ENCODE measurements around the gene KRT80. TPM values are rescaled to one million over a fixed set of nuclear protein-coding genes. Genes with fewer than 3 reads are reported as not detected.

KRT80 gene
- polyA plus RNA-seq, 3 donors: 0.18 to 0.52 (median 0.37) TPM

- Histone ChIP-seq H2AFZ (ENCODE audit: insufficient read depth, low read depth, low read length, poor library complexity, severe bottlenecking) (no peak overlapping the region), H3K36me3 (replicated peaks in 1 of 2; ENCODE audit: control insufficient read depth in 1 of 2, insufficient read depth in 2 of 2, low read length in 2 of 2) (no peaks in the 10 kb centered on the region), H3K79me2 (ENCODE audit: insufficient read depth, low read length) (no peaks in the 10 kb centered on the region), H3K4me1 (ENCODE audit: control insufficient read depth in 1 of 2, insufficient read depth in 2 of 2, low read length in 2 of 2) (peaks cover 100% of the 10 kb centered on the region in 2 donors), H3K9ac (ENCODE audit: insufficient read depth, low read length, poor library complexity, severe bottlenecking) (peak overlapping the region; percentile 93), H3K4me3 (replicated peaks in 1 of 3; ENCODE audit: low read depth in 2 of 3, low read length in 3 of 3) (peak overlapping the region in 1 of 3 experiments; percentile 44), H4K20me1 (ENCODE audit: insufficient read depth, low read length) (no peaks in the 10 kb centered on the region), H3K4me2 (replicated peaks; ENCODE audit: extremely low read depth, low read length, poor library complexity, severe bottlenecking) (peak overlapping the region; percentile 55), H3K9me3 (replicated peaks in 1 of 2; ENCODE audit: control insufficient read depth in 1 of 2, insufficient read depth in 1 of 2, low read length in 2 of 2) (no peaks in the 10 kb centered on the region), H3K27me3 (ENCODE audit: control insufficient read depth in 2 of 2, insufficient read depth in 2 of 2, low read length in 2 of 2) (no peaks in the 10 kb centered on the region), H3K27ac (ENCODE audit: low read depth in 1 of 2, low read length in 2 of 2) (peak overlapping the region; percentile 98 to 100)
- peak; percentile 96 to 99 (median 98) for DNase-seq
- Mint-ChIP-seq H3K9me3 (peaks cover 0 to 2% (median 0%) of the 10 kb centered on the region in 7 donors), H3K36me3 (peaks cover 2 to 9% of the 10 kb centered on the region in 2 donors), H3K4me1 (peaks cover 99% of the 10 kb centered on the region), H3K4me3 (peak overlapping the region; percentile 4 to 71), H3K27ac (peak overlapping the region; percentile 97 to 100 (median 99)), H3K27me3 (ENCODE audit: low read depth in 3 of 3) (peaks cover 0 to 3% (median 1%) of the 10 kb centered on the region in 3 donors)
- no peak for TF ChIP-seq CTCF (IDR thresholded peaks at IDR 0.05)
- 100% methylated on average over 1 of the region's 11 CpGs for WGBS (ENCODE audit: insufficient coverage)
- intact Hi-C loops (cut with micrococcal nuclease): loop anchor here in 1 of 2 donors (10.0 kb wide), 1 partner anchor 313 kb away; the partner anchor contains the start of gene ANKRD33
Observed at GRCh38 chr12:52197371-52198231, 5.8 kb upstream of the KRT80 start.

- Histone ChIP-seq H3K4me1 (ENCODE audit: control insufficient read depth in 1 of 2, insufficient read depth in 2 of 2, low read length in 2 of 2) (peaks cover 100% of the 10 kb centered on the region in 2 donors), H4K20me1 (ENCODE audit: insufficient read depth, low read length) (no peaks in the 10 kb centered on the region), H3K27ac (ENCODE audit: low read depth in 1 of 2, low read length in 2 of 2) (peak overlapping the region in 1 of 2 donors; percentile 100), H2AFZ (ENCODE audit: insufficient read depth, low read depth, low read length, poor library complexity, severe bottlenecking) (peak overlapping the region; percentile 16), H3K36me3 (replicated peaks in 1 of 2; ENCODE audit: control insufficient read depth in 1 of 2, insufficient read depth in 2 of 2, low read length in 2 of 2) (no peaks in the 10 kb centered on the region), H3K9me3 (replicated peaks in 1 of 2; ENCODE audit: control insufficient read depth in 1 of 2, insufficient read depth in 1 of 2, low read length in 2 of 2) (no peaks in the 10 kb centered on the region), H3K79me2 (ENCODE audit: insufficient read depth, low read length) (no peaks in the 10 kb centered on the region), H3K27me3 (ENCODE audit: control insufficient read depth in 2 of 2, insufficient read depth in 2 of 2, low read length in 2 of 2) (no peaks in the 10 kb centered on the region), H3K4me2 (replicated peaks; ENCODE audit: extremely low read depth, low read length, poor library complexity, severe bottlenecking) (no peak overlapping the region), H3K9ac (ENCODE audit: insufficient read depth, low read length, poor library complexity, severe bottlenecking) (peak overlapping the region; percentile 25), H3K4me3 (replicated peaks in 1 of 3; ENCODE audit: low read depth in 2 of 3, low read length in 3 of 3) (no peak overlapping the region)
- H3K9me3 Mint-ChIP-seq: peaks cover 0 to 2% (median 0%) of the 10 kb centered on the region in 7 donors
- no peak overlapping the region for H3K4me3 Mint-ChIP-seq
- peak in 1 of 3 donors; percentile 25 for DNase-seq
- no peak for TF ChIP-seq CTCF (IDR thresholded peaks at IDR 0.05)
- peaks cover 0 to 7% of the 10 kb centered on the region in 2 donors for H3K36me3 Mint-ChIP-seq
- 31% methylated on average over 5 of the region's 8 CpGs for WGBS (ENCODE audit: insufficient coverage)
- H3K4me1 Mint-ChIP-seq: peaks cover 97% of the 10 kb centered on the region
- intact Hi-C loops (cut with micrococcal nuclease): loop anchor here in 1 of 2 donors (10.0 kb wide), 1 partner anchor 310 kb away; the partner anchor contains the start of gene ANKRD33
- peak overlapping the region; percentile 63 to 99 (median 90) for H3K27ac Mint-ChIP-seq
- peaks cover 0 to 3% (median 1%) of the 10 kb centered on the region in 3 donors for H3K27me3 Mint-ChIP-seq (ENCODE audit: low read depth in 3 of 3)
Observed at GRCh38 chr12:52195065-52195730, 3.4 kb upstream of the KRT80 start.
